Inflammatory macrophage treated with lipopolysaccharide for 1 hour (primary cell): ENCODE data around the gene PLCB4.
A peak's percentile ranks its signal among the peaks of the same experiment; 100 is the strongest.

Experiments used
- DNase-seq, 2 donors: peaks; one replicate each; pipeline ENCODE4 v3.0.0-alpha.2; 2020 to 2022

PLCB4 gene

GRCh38 chr20:9411833-9412232 lies 342.9 kb downstream of the PLCB4 start:
- DNase-seq: no peak

- DNase-seq: no peak
Observed at GRCh38 chr20:9412309-9412708, 343.4 kb downstream of the PLCB4 start.

- DNase-seq: no peak
Observed at GRCh38 chr20:9413001-9413400, 344.1 kb downstream of the PLCB4 start.

GRCh38 chr20:9415426-9415825 lies 346.5 kb downstream of the PLCB4 start:
- no peak for DNase-seq

GRCh38 chr20:9416421-9416820 lies 347.5 kb downstream of the PLCB4 start:
- no peak for DNase-seq

- no peak for DNase-seq
Observed at GRCh38 chr20:9417665-9418064, 348.8 kb downstream of the PLCB4 start.

- DNase-seq: no peak
Observed at GRCh38 chr20:9422321-9423057, 353.6 kb downstream of the PLCB4 start.

- no peak for DNase-seq
Observed at GRCh38 chr20:9424551-9424950, 355.7 kb downstream of the PLCB4 start.

- no peak for DNase-seq
Observed at GRCh38 chr20:9427430-9428291, 358.8 kb downstream of the PLCB4 start.

- no peak for DNase-seq
Observed at GRCh38 chr20:9428292-9428607, 359.4 kb downstream of the PLCB4 start.

GRCh38 chr20:9439806-9440205 lies 370.9 kb downstream of the PLCB4 start:
- DNase-seq: no peak

GRCh38 chr20:9440892-9441291 lies 372.0 kb downstream of the PLCB4 start:
- DNase-seq: no peak

- DNase-seq: no peak
Observed at GRCh38 chr20:9441948-9442347, 373.1 kb downstream of the PLCB4 start.

GRCh38 chr20:9442858-9443257 lies 374.0 kb downstream of the PLCB4 start:
- DNase-seq: no peak

GRCh38 chr20:9444921-9445320 lies 376.0 kb downstream of the PLCB4 start:
- no peak for DNase-seq

GRCh38 chr20:9447182-9447581 lies 378.3 kb downstream of the PLCB4 start:
- DNase-seq: no peak

- peak in 1 of 2 donors; percentile 32 for DNase-seq
Observed at GRCh38 chr20:9453201-9453600, 384.3 kb downstream of the PLCB4 start.

- DNase-seq: peak; percentile 54 to 73
Observed at GRCh38 chr20:9454791-9455190, 385.9 kb downstream of the PLCB4 start.

- DNase-seq: peak; percentile 87 to 94
Observed at GRCh38 chr20:9457136-9457535, 388.2 kb downstream of the PLCB4 start.

- peak; percentile 67 to 80 for DNase-seq
Observed at GRCh38 chr20:9458138-9458796, 389.4 kb downstream of the PLCB4 start.

- no peak for DNase-seq
Observed at GRCh38 chr20:9460518-9460917, 391.6 kb downstream of the PLCB4 start.

GRCh38 chr20:9467995-9468394 lies 399.1 kb downstream of the PLCB4 start:
- DNase-seq: peak in 1 of 2 donors; percentile 52

GRCh38 chr20:9474835-9475415 lies 406.0 kb downstream of the PLCB4 start:
- no peak for DNase-seq
